WTC11 (cell line): ENCODE results near the gene FGF14.

Experiments
- ATF1 ChIP-seq: sonication (generic); formaldehyde crosslinking; IDR thresholded peaks from 2 replicates; pipeline ENCODE4 v1.8.1; 2023; ENCODE audit warnings: mild to moderate bottlenecking, moderate library complexity, missing genetic modification reagents
- CBFB ChIP-seq: sonication (generic); formaldehyde crosslinking; IDR thresholded peaks from 2 replicates; pipeline ENCODE4 v1.8.1; 2022; ENCODE audit warnings: mild to moderate bottlenecking, low read depth, missing genetic modification reagents
- CTCF ChIP-seq: fragments of 200-600 bp; IDR thresholded peaks from 2 replicates; pipeline ENCODE4 v1.8.0; 2022; ENCODE audit warnings: antibody characterized with exemption
- E2F1 ChIP-seq: sonication (generic); formaldehyde crosslinking; IDR thresholded peaks from 2 replicates; pipeline ENCODE4 v1.8.0; 2022; ENCODE audit warnings: mild to moderate bottlenecking, missing genetic modification reagents
- E2F5 ChIP-seq: sonication (generic); formaldehyde crosslinking; IDR thresholded peaks from 2 replicates; pipeline ENCODE4 v1.8.1; 2022; ENCODE audit warnings: mild to moderate bottlenecking, moderate library complexity, missing genetic modification reagents
- FOXK1 ChIP-seq: sonication (generic); formaldehyde crosslinking; IDR thresholded peaks from 2 replicates; pipeline ENCODE4 v1.8.0; 2022; ENCODE audit warnings: mild to moderate bottlenecking, moderate library complexity, missing genetic modification reagents
- FOXP4 ChIP-seq: sonication (generic); formaldehyde crosslinking; IDR thresholded peaks from 2 replicates; pipeline ENCODE4 v1.8.0; 2022; ENCODE audit warnings: mild to moderate bottlenecking, missing genetic modification reagents
- GTF2I ChIP-seq: fragments of 250-450 bp; sonication (Bioruptor Pico); conservative IDR thresholded peaks from 2 replicates; pipeline ENCODE4 v1.4.0; 2021; ENCODE audit warnings: mild to moderate bottlenecking
- KAT7 ChIP-seq: sonication (generic); formaldehyde crosslinking; IDR thresholded peaks from 2 replicates; pipeline ENCODE4 v1.8.1; 2023; ENCODE audit warnings: missing genetic modification reagents, mild to moderate bottlenecking, borderline replicate concordance
- MAX ChIP-seq: sonication (generic); formaldehyde crosslinking; IDR thresholded peaks from 2 replicates; pipeline ENCODE4 v1.8.0; 2022; ENCODE audit warnings: mild to moderate bottlenecking, missing genetic modification reagents
- ZBTB43 ChIP-seq: sonication (generic); formaldehyde crosslinking; IDR thresholded peaks from 2 replicates; pipeline ENCODE4 v1.8.1; 2023; ENCODE audit warnings: mild to moderate bottlenecking, missing genetic modification reagents

- TF ChIP-seq E2F5 (no peak), FOXK1 (CRISPR knock-in tag) (no peak), CTCF (no peak), ATF1 (CRISPR knock-in tag) (no peak), FOXP4 (CRISPR knock-in tag) (no peak), MAX (CRISPR knock-in tag) (no peak), GTF2I (no peak), E2F1 (CRISPR knock-in tag) (no peak), KAT7 (no peak), CBFB (CRISPR knock-in tag) (no peak), ZBTB43 (CRISPR knock-in tag) (no peak)
Observed at GRCh38 chr13:102323012-102323411, 78.8 kb downstream of the FGF14 start.
